ENCODE results near the gene VWA5B2. TPM values are rescaled to one million over a fixed set of nuclear protein-coding genes. Genes with fewer than 3 reads are reported as not detected.

Gene VWA5B2
- total and polyA plus RNA-seq, 2 experiments from 2014 or later: 0.66 TPM; not detected in 1

- ATAC-seq (peak; percentile 75), DNase-seq (ENCODE audit: low spot score) (peak; percentile 83)
- peaks cover 15% of the 10 kb centered on the region for H3F3A ChIP-seq (replicated peaks; ENCODE audit: low read depth)
- Mint-ChIP-seq H3K4me3 (peak within 1 kb of the TSS; percentile 86), H3K9me3 (no peaks in the 10 kb centered on the region; the same call in 1 of the 3 replicates), H3K36me3 (ENCODE audit: low read depth) (peaks cover 8% of the 10 kb centered on the region; the same call in 1 of the 3 replicates), H3K4me1 (peaks cover 14% of the 10 kb centered on the region), H3K27ac (no peak within 1 kb of the TSS), H3K27me3 (ENCODE audit: insufficient read depth, low read depth, poor library complexity) (peaks cover 55% of the 10 kb centered on the region)
- peaks cover 3% of the 10 kb centered on the region; the same call in 1 of the 2 replicates for H3K4me1 ChIP-seq (ENCODE audit: insufficient read depth)
- no peak within 1 kb of the TSS for H3K27ac ChIP-seq (ENCODE audit: low read depth)
- peaks cover 15% of the 10 kb centered on the region for H4K20me1 ChIP-seq (replicated peaks; ENCODE audit: insufficient read depth)
- no peaks in the 10 kb centered on the region for H3K79me2 ChIP-seq (replicated peaks; ENCODE audit: insufficient read depth)
- no peaks in the 10 kb centered on the region for H3K9me2 ChIP-seq (ENCODE audit: insufficient read depth)
- peaks cover 76% of the 10 kb centered on the region for H3K27me3 ChIP-seq (ENCODE audit: insufficient read depth)
- no peaks in the 10 kb centered on the region for H3K36me3 ChIP-seq (ENCODE audit: insufficient read depth)
- TF ChIP-seq CREB1 (CRISPR knock-in tag; IDR thresholded peaks at IDR 0.05; ENCODE audit: low read depth): no peak
- peak within 1 kb of the TSS; percentile 99 for H2AFZ ChIP-seq
- peak within 1 kb of the TSS; percentile 91 for H3K4me3 ChIP-seq
- peak within 1 kb of the TSS; percentile 98 for H3K4me2 ChIP-seq
These were observed 32.0 kb downstream of the VWA5B2 start, which contains the start of gene CAMK2N2 for GRCh38 chr3:184261270-184261853. TSS of gene CAMK2N2 (minus strand) at chr3:184261553. CDS start at chr3:184261285, 268 bp downstream.

- H3K27ac Mint-ChIP-seq: no peak overlapping the region
- peaks cover 8% of the 10 kb centered on the region; the same call in 1 of the 3 replicates for H3K36me3 Mint-ChIP-seq (ENCODE audit: low read depth)
These were observed 32.7 kb downstream of the VWA5B2 start for GRCh38 chr3:184261854-184262763.

More at GRCh38 chr3:184261854-184262763, 32.7 kb downstream of the VWA5B2 start:
- Histone ChIP-seq H3K79me2 (replicated peaks; ENCODE audit: insufficient read depth) (no peaks in the 10 kb centered on the region), H2AFZ (peak overlapping the region; percentile 99), H3K36me3 (ENCODE audit: insufficient read depth) (no peaks in the 10 kb centered on the region), H3F3A (replicated peaks; ENCODE audit: low read depth) (peaks cover 15% of the 10 kb centered on the region), H3K9me2 (ENCODE audit: insufficient read depth) (no peaks in the 10 kb centered on the region), H4K20me1 (replicated peaks; ENCODE audit: insufficient read depth) (peaks cover 11% of the 10 kb centered on the region), H3K27ac (ENCODE audit: low read depth) (no peak overlapping the region), H3K4me1 (ENCODE audit: insufficient read depth) (peaks cover 3% of the 10 kb centered on the region; the same call in 1 of the 2 replicates), H3K4me3 (peak overlapping the region; percentile 91), H3K27me3 (ENCODE audit: insufficient read depth) (peaks cover 76% of the 10 kb centered on the region), H3K4me2 (peak overlapping the region; percentile 98)
- TF ChIP-seq REST (IDR thresholded peaks at IDR 0.05; ENCODE audit: unreplicated experiment): no peak
- peak; percentile 66 for TF ChIP-seq EZH2 (IDR thresholded peaks at IDR 0.05; ENCODE audit: low read depth, unreplicated experiment)
- no peak for TF ChIP-seq NANOG (IDR thresholded peaks at IDR 0.05; ENCODE audit: borderline replicate concordance)
- TF ChIP-seq POLR2AphosphoS5 (IDR thresholded peaks at IDR 0.05; ENCODE audit: low read depth): peak; percentile 42
- Mint-ChIP-seq H3K9me3 (no peaks in the 10 kb centered on the region; the same call in 1 of the 3 replicates), H3K4me1 (peaks cover 14% of the 10 kb centered on the region), H3K27me3 (ENCODE audit: insufficient read depth, low read depth, poor library complexity) (peaks cover 55% of the 10 kb centered on the region), H3K4me3 (peak overlapping the region; percentile 86)
- ATAC-seq: peak; percentile 32
- DNase-seq (ENCODE audit: low spot score): peak; percentile 47
